ENCODE measurements around the gene EIF2B2. TPM values are rescaled to one million over a fixed set of nuclear protein-coding genes. Genes with fewer than 3 reads are reported as not detected.
A peak's percentile ranks its signal among the peaks of the same experiment; 100 is the strongest.

EIF2B2 gene
- total RNA-seq, 1 experiment from 2014 or later, result 50.5 TPM

- TF ChIP-seq ETV6 (CRISPR knock-in tag; IDR thresholded peaks at IDR 0.05) (peak; percentile 44; the same call in 1 of the 2 replicates), ZNF532 (CRISPR knock-in tag; IDR thresholded peaks at IDR 0.05; ENCODE audit: borderline replicate concordance) (no peak), GRHL2 (CRISPR knock-in tag; IDR thresholded peaks at IDR 0.05; ENCODE audit: insufficient replicate concordance, severe bottlenecking) (no peak), ZBTB43 (CRISPR knock-in tag; IDR thresholded peaks at IDR 0.05) (no peak), CTCF (IDR thresholded peaks at IDR 0.05) (no peak), EMX1 (CRISPR knock-in tag; IDR thresholded peaks at IDR 0.05) (no peak), CBFB (CRISPR knock-in tag; IDR thresholded peaks at IDR 0.05; ENCODE audit: low read depth) (no peak), TCF7 (CRISPR knock-in tag; IDR thresholded peaks at IDR 0.05; ENCODE audit: low read depth) (no peak), JUN (CRISPR knock-in tag; IDR thresholded peaks at IDR 0.05) (no peak), NR1H2 (CRISPR knock-in tag; IDR thresholded peaks at IDR 0.05) (no peak), USF1 (CRISPR knock-in tag; IDR thresholded peaks at IDR 0.05) (peak; percentile 27; the same call in 1 of the 2 replicates), MLX (CRISPR knock-in tag; IDR thresholded peaks at IDR 0.05) (no peak), ZNF121 (CRISPR knock-in tag; IDR thresholded peaks at IDR 0.05) (no peak), ELF4 (CRISPR knock-in tag; IDR thresholded peaks at IDR 0.05; ENCODE audit: low read depth) (0 out of 2 replicates have a peak, but pooled peaks have one; percentile 61), ATF6 (CRISPR knock-in tag; IDR thresholded peaks at IDR 0.05) (no peak), ATF3 (CRISPR knock-in tag; conservative IDR thresholded peaks at IDR 0.05) (no peak), FOXP4 (CRISPR knock-in tag; IDR thresholded peaks at IDR 0.05) (0 out of 2 replicates have a peak, but pooled peaks have one; percentile 66), MXD4 (CRISPR knock-in tag; IDR thresholded peaks at IDR 0.05; ENCODE audit: borderline replicate concordance) (no peak), HMGA2 (CRISPR knock-in tag; IDR thresholded peaks at IDR 0.05) (0 out of 2 replicates have a peak, but pooled peaks have one; percentile 8), TEAD4 (CRISPR knock-in tag; IDR thresholded peaks at IDR 0.05) (no peak), NR3C1 (CRISPR knock-in tag; conservative IDR thresholded peaks at IDR 0.05; ENCODE audit: low read depth) (no peak), OVOL2 (CRISPR knock-in tag; IDR thresholded peaks at IDR 0.05; ENCODE audit: borderline replicate concordance) (no peak), GABPB1 (CRISPR knock-in tag; IDR thresholded peaks at IDR 0.05) (no peak), KAT7 (CRISPR knock-in tag; IDR thresholded peaks at IDR 0.05; ENCODE audit: borderline replicate concordance) (0 out of 2 replicates have a peak, but pooled peaks have one; percentile 88), TP53 (CRISPR knock-in tag; IDR thresholded peaks at IDR 0.05) (no peak), TEAD1 (CRISPR knock-in tag; IDR thresholded peaks at IDR 0.05) (peak; percentile 55)
Observed at GRCh38 chr14:75050852-75051555, 48.3 kb downstream of the EIF2B2 start, which contains the start of gene MLH3 (continued).

All from WTC11 (cell line).